Measurements from ENCODE around the gene GAS7. TPM values are rescaled to one million over a fixed set of nuclear protein-coding genes. Genes with fewer than 3 reads are reported as not detected.

The GAS7 gene
- total and polyA plus RNA-seq, 9 of the 15 experiments (the other 6 are each of a cell fraction or from before 2014, with no cell fraction given) = 0.11 to 0.33 TPM; not detected in 7

GRCh38 chr17:9905078-9905415 lies 293.4 kb downstream of the GAS7 start, which contains the start of gene RCVRN:
Gene RCVRN, minus strand, starts transcription at chr17:9905271. Its CDS starts 91 bp downstream, at chr17:9905180.
- no CpG with 5 or more reads among the region's 11 CpGs for WGBS (ENCODE audit: insufficient coverage, low coverage, missing lambda C conversion rate)
- Histone ChIP-seq H3K79me2 (ENCODE audit: control insufficient read depth, insufficient read depth, low read length) (no peaks in the 10 kb centered on the region), H3K9ac (ENCODE audit: insufficient read depth in 1 of 2, low read depth in 2 of 2, low read length in 2 of 2) (no peak within 1 kb of the TSS), H3K4me2 (ENCODE audit: insufficient read depth, low read length) (no peak within 1 kb of the TSS), H3K4me3 (no peak within 1 kb of the TSS), H3K36me3 (ENCODE audit: control insufficient read depth, insufficient read depth, low read length) (no peaks in the 10 kb centered on the region), H3K9me1 (ENCODE audit: control insufficient read depth, insufficient read depth, low read length) (no peaks in the 10 kb centered on the region), H2AFZ (ENCODE audit: low read depth, low read length) (no peak within 1 kb of the TSS), H4K20me1 (replicated peaks; ENCODE audit: control insufficient read depth, insufficient read depth, low read length) (no peaks in the 10 kb centered on the region), H3K27ac (ENCODE audit: extremely low read depth, low read depth, low read length) (no peak within 1 kb of the TSS), H3K4me1 (replicated peaks in 1 of 2; ENCODE audit: control insufficient read depth in 2 of 2, insufficient read depth in 2 of 2, low read length in 2 of 2) (no peaks in the 10 kb centered on the region), H3K9me3 (replicated peaks; ENCODE audit: control insufficient read depth, insufficient read depth, low read depth, low read length) (no peaks in the 10 kb centered on the region), H3K27me3 (ENCODE audit: control insufficient read depth in 2 of 2, insufficient read depth in 2 of 2, low read length in 2 of 2) (peaks cover 0 to 5% of the 10 kb centered on the region in 2 experiments; a peak in 2 of 5 replicates)
- ChIA-PET CTCF (ENCODE audit: low intra/inter-chr PET ratio) (no interaction called here), POLR2A (interaction anchor here (0.6 kb wide), 1 partner anchor 12 kb away, joined by 3 read pairs; no protein-coding TSS in a partner anchor)
- no TSS peak for BruUV-seq (replicated peaks)
- intact Hi-C loops (cut with micrococcal nuclease) = no loop called here
- TF ChIP-seq USF1 (CRISPR knock-in tag; IDR thresholded peaks at IDR 0.05) (no peak), CEBPG (CRISPR knock-in tag; IDR thresholded peaks at IDR 0.05) (no peak), CEBPG (tag; conservative IDR thresholded peaks at IDR 0.05 in 1 of 2, IDR thresholded peaks at IDR 0.05 in 1 of 2) (no peak)
- in situ Hi-C loops (cut with MboI) = no loop called here
- ATAC-seq (no peak), FAIRE-seq (no peak), DNase-seq (ENCODE audit: extremely low read depth in 1 of 4, low spot score in 3 of 4) (no peak)

GRCh38 chr17:9904277-9905077 lies 293.9 kb downstream of the GAS7 start:
- DNase-seq (ENCODE audit: extremely low read depth in 1 of 4, low spot score in 3 of 4) (no peak), ATAC-seq (no peak), FAIRE-seq (no peak)
- Histone ChIP-seq H2AFZ (ENCODE audit: low read depth, low read length) (no peak overlapping the region), H3K27ac (ENCODE audit: extremely low read depth, low read depth, low read length) (no peak overlapping the region), H3K9ac (ENCODE audit: insufficient read depth in 1 of 2, low read depth in 2 of 2, low read length in 2 of 2) (no peak overlapping the region), H4K20me1 (replicated peaks; ENCODE audit: control insufficient read depth, insufficient read depth, low read length) (no peaks in the 10 kb centered on the region), H3K36me3 (ENCODE audit: control insufficient read depth, insufficient read depth, low read length) (no peaks in the 10 kb centered on the region), H3K4me1 (replicated peaks in 1 of 2; ENCODE audit: control insufficient read depth in 2 of 2, insufficient read depth in 2 of 2, low read length in 2 of 2) (no peaks in the 10 kb centered on the region), H3K79me2 (ENCODE audit: control insufficient read depth, insufficient read depth, low read length) (no peaks in the 10 kb centered on the region), H3K4me3 (no peak overlapping the region), H3K27me3 (ENCODE audit: control insufficient read depth in 2 of 2, insufficient read depth in 2 of 2, low read length in 2 of 2) (peaks cover 0 to 5% of the 10 kb centered on the region in 2 experiments; a peak in 2 of 5 replicates), H3K4me2 (ENCODE audit: insufficient read depth, low read length) (no peak overlapping the region), H3K9me3 (replicated peaks; ENCODE audit: control insufficient read depth, insufficient read depth, low read depth, low read length) (no peaks in the 10 kb centered on the region), H3K9me1 (ENCODE audit: control insufficient read depth, insufficient read depth, low read length) (no peaks in the 10 kb centered on the region)
- no TSS peak for BruUV-seq (replicated peaks)
- in situ Hi-C loops (cut with MboI) = no loop called here
- 5% methylated on average over 20 of the region's 35 CpGs for WGBS (ENCODE audit: insufficient coverage, low coverage, missing lambda C conversion rate)
- intact Hi-C loops (cut with micrococcal nuclease) = no loop called here
- ChIA-PET POLR2A (interaction anchor here (0.6 kb wide), 1 partner anchor 11 kb away, joined by 3 read pairs; no protein-coding TSS in a partner anchor), CTCF (ENCODE audit: low intra/inter-chr PET ratio) (no interaction called here)
- TF ChIP-seq NFE2L1 (tag; IDR thresholded peaks at IDR 0.05; ENCODE audit: borderline replicate concordance, low read depth) (no peak), ZBTB33 (CRISPR knock-in tag; IDR thresholded peaks at IDR 0.05) (no peak), ETS1 (conservative IDR thresholded peaks at IDR 0.05; ENCODE audit: control insufficient read depth, low read depth, low read length) (no peak), ZNF274 (IDR thresholded peaks at IDR 0.05; ENCODE audit: borderline replicate concordance, low read depth, low read length) (no peak), PHTF2 (CRISPR knock-in tag; IDR thresholded peaks at IDR 0.05) (no peak), XRCC4 (IDR thresholded peaks at IDR 0.05; ENCODE audit: extremely low read depth, insufficient read depth, insufficient read length) (no peak), ZNF41 (CRISPR knock-in tag; conservative IDR thresholded peaks at IDR 0.05) (no peak)
